Fibroblast of lung (primary cell): ENCODE data around the gene PRDX6. TPM values are rescaled to one million over a fixed set of nuclear protein-coding genes. Genes with fewer than 3 reads are reported as not detected.

Source experiments
- DNase-seq, 2 donors: peaks; one replicate each; pipeline versions ENCODE4 v3.0.0 to v3.0.0-alpha.2; 2010; ENCODE audit warnings: low read depth in 2 of 2
- H2AFZ ChIP-seq: 2 replicates; pipeline ENCODE4 v1.5.1; 2012; ENCODE audit warnings: low read length, control low read depth, inconsistent platforms
- H3K27ac ChIP-seq: 2 replicates; pipeline ENCODE4 v1.5.1; 2011; ENCODE audit warnings: low read length, control low read depth; ENCODE audit not compliant: insufficient read depth
- H3K27me3 ChIP-seq: 2 replicates; pipeline ENCODE4 v1.5.1; 2011; ENCODE audit warnings: mild to moderate bottlenecking, low read length; ENCODE audit not compliant: control insufficient read depth, insufficient read depth
- H3K36me3 ChIP-seq: 2 replicates; pipeline ENCODE4 v1.5.1; 2011; ENCODE audit warnings: low read length; ENCODE audit not compliant: control insufficient read depth, insufficient read depth
- H3K4me1 ChIP-seq: 2 replicates; pipeline ENCODE4 v1.5.1; 2011; ENCODE audit warnings: low read length; ENCODE audit not compliant: control insufficient read depth, insufficient read depth; ENCODE audit errors: extremely low read depth
- H3K4me2 ChIP-seq: 2 replicates; pipeline ENCODE4 v1.5.1; 2011; ENCODE audit warnings: low read length, control low read depth; ENCODE audit not compliant: insufficient read depth; ENCODE audit errors: extremely low read depth
- H3K4me3 ChIP-seq, 4 experiments: fragments of 200-600 bp in 1 of 4; sonication (generic) in 1 of 4; replicated peaks in 1 of 4; 2 replicates each; pipeline ENCODE4 v1.5.1; 2011 to 2016; ENCODE audit warnings: low read length in 4 of 4, low read depth in 3 of 4, mild to moderate bottlenecking in 3 of 4, control low read depth in 2 of 4, inconsistent platforms in 1 of 4, mixed read lengths in 1 of 4; ENCODE audit not compliant: insufficient read depth in 1 of 4; ENCODE audit errors: control extremely low read depth in 1 of 4
- H3K79me2 ChIP-seq: 2 replicates; pipeline ENCODE4 v1.5.1; 2012; ENCODE audit warnings: mild to moderate bottlenecking, low read length, inconsistent platforms; ENCODE audit not compliant: control insufficient read depth, insufficient read depth
- H3K9ac ChIP-seq: 2 replicates; pipeline ENCODE4 v1.5.1; 2011; ENCODE audit warnings: mild to moderate bottlenecking, low read length, control low read depth; ENCODE audit not compliant: insufficient read depth
- H3K9me3 ChIP-seq: 2 replicates; pipeline ENCODE4 v1.5.1; 2012; ENCODE audit warnings: low read depth, low read length; ENCODE audit not compliant: control insufficient read depth, insufficient read depth
- H4K20me1 ChIP-seq: 2 replicates; pipeline ENCODE4 v1.5.1; 2011; ENCODE audit warnings: low read length; ENCODE audit not compliant: control insufficient read depth, insufficient read depth; ENCODE audit errors: extremely low read depth
- CTCF ChIP-seq, 2 donors: IDR thresholded peaks in 1 of 2; conservative IDR thresholded peaks in 1 of 2; 1 replicate in 1 of 2; 2 replicates in 1 of 2; pipeline ENCODE4 v1.5.1; 2011 to 2012; ENCODE audit warnings: low read length in 2 of 2, control low read depth in 1 of 2, inconsistent platforms in 1 of 2, low read depth in 1 of 2, mild to moderate bottlenecking in 1 of 2
- EZH2 ChIP-seq: IDR thresholded peaks from 2 replicates; pipeline ENCODE4 v1.5.1; 2012; ENCODE audit warnings: low read length, control low read depth, mild to moderate bottlenecking; ENCODE audit errors: missing control alignments
- polyA plus RNA-seq, 2 donors: library from polyadenylated mRNA; depleted of rRNA in 1 of 2; stranded (reverse) in 1 of 2; unstranded in 1 of 2; fragments of >200 nt; gene quantifications; 2 replicates each; pipeline ENCODE4 v1.2.1, GENCODE V29; 2011 to 2012; ENCODE audit warnings: missing spikeins in 1 of 2
- total RNA-seq: library from RNA; depleted of rRNA; stranded (reverse); fragments of >200 nt; gene quantifications from 2 replicates; pipeline ENCODE4 v1.2.1, GENCODE V29; 2014

Gene PRDX6
- total and polyA plus RNA-seq, 2 donors (not counting 1 experiment from before 2014, with no cell fraction given): 183 to 384 TPM

GRCh38 chr1:173505391-173505790 is 28.3 kb downstream of the PRDX6 start:
- H3K27ac ChIP-seq: no peak overlapping the region
- no peaks in the 10 kb centered on the region for H3K79me2 ChIP-seq
- TF ChIP-seq CTCF (conservative IDR thresholded peaks at IDR 0.05 in 1 of 2, IDR thresholded peaks at IDR 0.05 in 1 of 2; ENCODE audit: low read depth in 1 of 2, low read length in 2 of 2) (no peak), EZH2 (no peak)
- no peak overlapping the region for H3K9ac ChIP-seq
- H3K36me3 ChIP-seq: no peaks in the 10 kb centered on the region
- H3K4me1 ChIP-seq: peaks cover 7% of the 10 kb centered on the region
- H2AFZ ChIP-seq: no peak overlapping the region
- H3K9me3 ChIP-seq: no peaks in the 10 kb centered on the region
- DNase-seq: no peak
- H4K20me1 ChIP-seq: no peaks in the 10 kb centered on the region
- H3K4me2 ChIP-seq: no peak overlapping the region
- H3K27me3 ChIP-seq: no peaks in the 10 kb centered on the region
- no peak overlapping the region for H3K4me3 ChIP-seq

DNA sequence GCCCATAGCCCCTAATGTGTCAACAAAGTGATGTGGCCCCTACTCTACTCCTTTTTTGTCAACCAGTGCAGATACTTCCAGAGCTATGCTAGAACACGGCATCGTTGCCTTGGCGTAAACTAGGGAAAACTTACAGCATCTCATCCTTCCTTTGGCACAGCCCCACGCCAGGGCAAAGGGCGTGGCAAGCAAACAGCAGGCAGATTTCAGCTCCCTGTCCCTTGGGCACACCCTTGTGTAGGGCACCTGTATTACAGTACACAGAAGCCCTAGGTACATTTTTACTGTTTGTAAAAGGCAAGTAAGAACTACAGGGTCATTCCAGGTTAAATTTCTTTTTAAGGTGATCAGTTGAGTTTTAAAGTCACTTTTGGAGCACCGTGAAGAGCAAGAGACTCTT is 29.3 kb downstream of the PRDX6 start:
- Histone ChIP-seq H4K20me1 (no peaks in the 10 kb centered on the region), H3K4me3 (no peak overlapping the region), H3K9ac (no peak overlapping the region), H3K4me2 (no peak overlapping the region), H3K27me3 (no peaks in the 10 kb centered on the region), H3K27ac (no peak overlapping the region), H3K79me2 (no peaks in the 10 kb centered on the region), H3K9me3 (no peaks in the 10 kb centered on the region), H3K36me3 (no peaks in the 10 kb centered on the region), H3K4me1 (peaks cover 7% of the 10 kb centered on the region), H2AFZ (no peak overlapping the region)
- no peak for TF ChIP-seq EZH2
- no peak for TF ChIP-seq CTCF (conservative IDR thresholded peaks at IDR 0.05 in 1 of 2, IDR thresholded peaks at IDR 0.05 in 1 of 2; ENCODE audit: low read depth in 1 of 2, low read length in 2 of 2)
- DNase-seq: no peak

DNA sequence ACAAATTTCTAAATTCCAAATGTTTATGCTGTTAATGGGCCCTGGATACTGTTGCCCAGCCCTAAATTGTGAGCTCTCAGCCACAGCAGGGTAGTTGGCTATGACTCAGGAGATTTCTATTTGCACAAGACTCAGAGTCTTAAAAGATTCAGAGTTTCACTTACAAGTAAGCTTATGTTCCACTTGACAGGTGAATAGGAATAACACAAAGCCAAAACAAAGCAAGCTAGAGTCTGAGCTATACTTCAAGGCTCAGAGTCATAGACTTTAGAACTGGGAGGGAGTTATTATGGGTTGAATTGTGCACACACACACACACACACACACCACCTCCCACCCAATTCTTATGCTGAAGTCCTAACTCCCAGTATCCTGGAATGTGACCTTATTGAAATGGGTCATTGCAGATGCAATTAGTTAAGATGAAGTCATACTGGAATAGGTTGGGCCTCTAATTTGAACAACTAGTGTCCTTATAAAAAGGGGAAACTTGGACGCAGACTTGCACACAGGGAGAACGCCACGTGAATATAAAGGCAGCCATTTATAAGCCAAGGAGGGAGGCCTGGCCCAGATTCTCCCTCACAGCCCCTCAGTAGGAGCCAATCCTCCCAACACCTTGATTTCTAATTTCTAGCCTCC is 30.2 kb downstream of the PRDX6 start:
- no peak overlapping the region for H2AFZ ChIP-seq
- TF ChIP-seq CTCF (conservative IDR thresholded peaks at IDR 0.05 in 1 of 2, IDR thresholded peaks at IDR 0.05 in 1 of 2; ENCODE audit: low read depth in 1 of 2, low read length in 2 of 2) (no peak), EZH2 (no peak)
- H3K4me2 ChIP-seq: peak overlapping the region; percentile 34
- no peaks in the 10 kb centered on the region for H4K20me1 ChIP-seq
- no peaks in the 10 kb centered on the region for H3K9me3 ChIP-seq
- H3K79me2 ChIP-seq: no peaks in the 10 kb centered on the region
- no peaks in the 10 kb centered on the region for H3K36me3 ChIP-seq
- DNase-seq: peak; percentile 76 to 91
- H3K27me3 ChIP-seq: no peaks in the 10 kb centered on the region
- H3K4me3 ChIP-seq: no peak overlapping the region
- H3K4me1 ChIP-seq: peaks cover 7% of the 10 kb centered on the region
- H3K9ac ChIP-seq: no peak overlapping the region
- H3K27ac ChIP-seq: peak overlapping the region; percentile 5
